HCT116 (cell line): Measurements from ENCODE around the gene CLIC4. TPM values are rescaled to one million over a fixed set of nuclear protein-coding genes. Genes with fewer than 3 reads are reported as not detected.

Experiments used
- ATAC-seq: fragments of 200-7000 bp; cut with Tn5 transposase; 2 replicates; pipeline ENCODE4 v1.9.1; 2020; ENCODE audit warnings: mild to moderate bottlenecking, moderate library complexity
- BruUV-seq: library from RNA; stranded (reverse); fragments of 400-500 nt; replicated peaks from 2 replicates; lab custom pipeline; 2021; lab: Mats Ljungman, UMichigan
- CTCF ChIA-PET: fragments of 300-600 bp; sonication (Branson Sonifier 250); formaldehyde crosslinking; loops from one replicate; lab custom pipeline; 2021; ENCODE audit warnings: antibody characterized with exemption; lab: Charles Lee
- POLR2A ChIA-PET: fragments of 300-600, 350-600 bp; sonication (Branson Sonifier 250); formaldehyde crosslinking; loops from one replicate; lab custom pipeline; 2021; ENCODE audit warnings: antibody characterized with exemption; lab: Charles Lee
- RAD21 ChIA-PET, 2 experiments: fragments of 300-600 bp; sonication (Branson Sonifier 250); formaldehyde crosslinking; loops; one replicate each; lab custom pipeline; 2023; ENCODE audit warnings: low total read pairs in 2 of 2; ENCODE audit not compliant: uncharacterized antibody in 2 of 2, unreplicated experiment in 2 of 2, low non-redundant PET in 1 of 2; lab: Charles Lee
- DNase-seq: peaks from one replicate; pipeline ENCODE4 v3.0.0-alpha.2; 2010; ENCODE audit warnings: low read depth, low spot score
- H2AFZ ChIP-seq: fragments of 200-600 bp; shearing (Covaris generic), sonication (generic); 2 replicates; pipeline ENCODE4 v1.6.1; 2017; ENCODE audit warnings: low read depth, mixed run types, mixed read lengths, antibody characterized with exemption, low read length; ENCODE audit not compliant: poor library complexity, severe bottlenecking
- H3K27ac ChIP-seq: 2 replicates; pipeline ENCODE4 v1.5.1; 2012; ENCODE audit warnings: low read depth, low read length
- H3K27me3 ChIP-seq: fragments of 200-600 bp; sonication (generic); 2 replicates; pipeline ENCODE4 v1.6.1; 2016; ENCODE audit warnings: mixed run types, low read length, mixed read lengths; ENCODE audit not compliant: insufficient read depth
- H3K36me3 ChIP-seq, 2 experiments: fragments of 200-500 bp in 1 of 2; fragments of 200-600 bp in 1 of 2; sonication (Bioruptor generic) in 1 of 2; sonication (generic) in 1 of 2; 2 replicates each; pipeline versions ENCODE4 v1.5.1 to v1.6.1; 2014 to 2016; ENCODE audit warnings: low read length in 2 of 2, inconsistent platforms in 1 of 2, mixed read lengths in 1 of 2, mixed run types in 1 of 2; ENCODE audit not compliant: insufficient read depth in 2 of 2, control insufficient read depth in 1 of 2
- H3K4me1 ChIP-seq, 2 experiments: fragments of 200-600 bp in 1 of 2; sonication (generic) in 1 of 2; 2 replicates each; pipeline versions ENCODE4 v1.5.1 to v1.6.1; 2012 to 2017; ENCODE audit warnings: low read length in 2 of 2, inconsistent platforms in 1 of 2, mild to moderate bottlenecking in 1 of 2, mixed read lengths in 1 of 2, mixed run types in 1 of 2, moderate library complexity in 1 of 2; ENCODE audit not compliant: insufficient read depth in 2 of 2, control insufficient read depth in 1 of 2
- H3K4me2 ChIP-seq: fragments of 200-600 bp; sonication (generic); 2 replicates; pipeline ENCODE4 v1.6.1; 2017; ENCODE audit warnings: mixed run types, low read length, mixed read lengths
- H3K4me3 ChIP-seq, 2 experiments: fragments of 200-600 bp in 1 of 2; sonication (generic) in 1 of 2; replicated peaks in 1 of 2; 2 replicates each; pipeline ENCODE4 v1.5.1; 2011 to 2016; ENCODE audit warnings: low read length in 2 of 2, control low read depth in 1 of 2, low read depth in 1 of 2, mild to moderate bottlenecking in 1 of 2, mixed read lengths in 1 of 2, mixed run types in 1 of 2
- H3K79me2 ChIP-seq: fragments of 200-600 bp; sonication (generic); 2 replicates; pipeline ENCODE4 v1.6.1; 2017; ENCODE audit warnings: mild to moderate bottlenecking, mixed run types, low read length, moderate library complexity, mixed read lengths; ENCODE audit not compliant: insufficient read depth
- H3K9ac ChIP-seq: fragments of 200-600 bp; sonication (generic); 2 replicates; pipeline ENCODE4 v1.6.1; 2016; ENCODE audit warnings: low read length, mixed read lengths
- H3K9me2 ChIP-seq: fragments of 200-600 bp; sonication (generic), shearing (Covaris generic); 2 replicates; pipeline ENCODE4 v1.6.1; 2017; ENCODE audit warnings: mixed run types, mild to moderate bottlenecking, moderate library complexity; ENCODE audit not compliant: insufficient read depth
- H3K9me3 ChIP-seq, 2 experiments: fragments of 200-500 bp in 1 of 2; fragments of 200-600 bp in 1 of 2; sonication (Bioruptor generic) in 1 of 2; sonication (generic) in 1 of 2; 2 replicates each; pipeline ENCODE4 v1.6.1; 2014 to 2017; ENCODE audit warnings: low read length in 2 of 2, mixed read lengths in 2 of 2, inconsistent platforms in 1 of 2, low read depth in 1 of 2, mild to moderate bottlenecking in 1 of 2, mixed run types in 1 of 2, moderate library complexity in 1 of 2; ENCODE audit not compliant: control insufficient read depth in 1 of 2, insufficient read depth in 1 of 2
- H4K20me1 ChIP-seq: fragments of 200-600 bp; sonication (generic), shearing (Covaris generic); 2 replicates; pipeline ENCODE4 v1.6.1; 2017; ENCODE audit warnings: mixed run types, mild to moderate bottlenecking, moderate library complexity; ENCODE audit not compliant: insufficient read depth
- ATF3 ChIP-seq: IDR thresholded peaks from 2 replicates; pipeline ENCODE4 v1.6.1; 2012
- CBX3 ChIP-seq: IDR thresholded peaks from 2 replicates; pipeline ENCODE4 v1.6.1; 2012; ENCODE audit warnings: low read depth
- CEBPB ChIP-seq: IDR thresholded peaks from 2 replicates; pipeline ENCODE4 v1.6.1; 2012; ENCODE audit warnings: low read depth
- CTCF ChIP-seq, 3 experiments: fragments of 200-600 bp in 1 of 3; sonication (generic) in 1 of 3; IDR thresholded peaks in 2 of 3; conservative IDR thresholded peaks in 1 of 3; 2 replicates each; pipeline ENCODE4 v1.5.1; 2012 to 2017; ENCODE audit warnings: low read depth in 2 of 3, low read length in 2 of 3, antibody characterized with exemption in 1 of 3, borderline replicate concordance in 1 of 3, control low read depth in 1 of 3, mild to moderate bottlenecking in 1 of 3, mixed read lengths in 1 of 3, mixed run types in 1 of 3, moderate library complexity in 1 of 3; ENCODE audit not compliant: insufficient read depth in 1 of 3
- EGR1 ChIP-seq: IDR thresholded peaks from 2 replicates; pipeline ENCODE4 v1.6.1; 2012; ENCODE audit warnings: low read depth
- ELF1 ChIP-seq: IDR thresholded peaks from 2 replicates; pipeline ENCODE4 v1.6.1; 2012; ENCODE audit warnings: low read depth, borderline replicate concordance
- EZH2 ChIP-seq: fragments of 200-600 bp; sonication (generic); IDR thresholded peaks from 2 replicates; pipeline ENCODE4 v1.6.1; 2017; ENCODE audit warnings: antibody characterized with exemption, mixed run types
- FOSL1 ChIP-seq: IDR thresholded peaks from 2 replicates; pipeline ENCODE4 v1.6.1; 2012; ENCODE audit warnings: low read depth
- POLR2A ChIP-seq: IDR thresholded peaks from 2 replicates; pipeline ENCODE4 v1.7.0; 2011; ENCODE audit warnings: borderline replicate concordance; ENCODE audit not compliant: insufficient read depth, insufficient read length; ENCODE audit errors: extremely low read depth
- POLR2AphosphoS5 ChIP-seq: IDR thresholded peaks from 2 replicates; pipeline ENCODE4 v1.6.1; 2011; ENCODE audit warnings: mild to moderate bottlenecking, low read depth, low read length, moderate library complexity
- RAD21 ChIP-seq: IDR thresholded peaks from 2 replicates; pipeline ENCODE4 v1.6.1; 2012; ENCODE audit warnings: low read depth, mild to moderate bottlenecking
- REST ChIP-seq: IDR thresholded peaks from 2 replicates; pipeline ENCODE4 v1.6.1; 2012; ENCODE audit warnings: low read depth
- SIN3A ChIP-seq: IDR thresholded peaks from 2 replicates; pipeline ENCODE4 v1.6.1; 2012; ENCODE audit warnings: low read depth
- SP1 ChIP-seq: IDR thresholded peaks from 2 replicates; pipeline ENCODE4 v1.6.1; 2012; ENCODE audit warnings: low read depth
- SRF ChIP-seq: IDR thresholded peaks from 2 replicates; pipeline ENCODE4 v1.6.1; 2012; ENCODE audit warnings: low read depth
- TCF7L2 ChIP-seq: IDR thresholded peaks from 2 replicates; pipeline ENCODE4 v1.7.0; 2011; ENCODE audit warnings: borderline replicate concordance, inconsistent platforms; ENCODE audit not compliant: insufficient read depth, insufficient read length; ENCODE audit errors: extremely low read depth
- ZBTB33 ChIP-seq: IDR thresholded peaks from 2 replicates; pipeline ENCODE4 v1.6.1; 2011; ENCODE audit warnings: mild to moderate bottlenecking, low read length, moderate library complexity; ENCODE audit not compliant: insufficient replicate concordance; ENCODE audit errors: extremely low read depth
- ZNF274 ChIP-seq: fragments of 200-500 bp; sonication (Bioruptor generic); IDR thresholded peaks from 2 replicates; pipeline ENCODE4 v1.6.1; 2014; ENCODE audit warnings: mild to moderate bottlenecking, low read depth, low read length, inconsistent platforms
- intact Hi-C: fragments of 100-400 bp; cut with micrococcal nuclease; formaldehyde crosslinking; loops from 2 replicates; pipeline ENCODE4 v1.10.0; 2022
- total RNA-seq: library from RNA; stranded (reverse); gene quantifications from one replicate; pipeline ENCODE4 v1.2.1, GENCODE V29; 2021; ENCODE audit not compliant: unreplicated experiment

Gene CLIC4
- total RNA-seq, 1 experiment from 2014 or later: 77.2 TPM

GRCh38 chr1:24874056-24874455, 128.8 kb downstream of the CLIC4 start:
- no peak overlapping the region for H3K9ac ChIP-seq
- no peaks in the 10 kb centered on the region for H3K9me3 ChIP-seq
- DNase-seq: no peak
- H3K4me3 ChIP-seq: no peak overlapping the region
- H3K4me2 ChIP-seq: no peak overlapping the region
- intact Hi-C loops: no loop called here
- RAD21 ChIA-PET: no interaction called here
- no peak overlapping the region for H2AFZ ChIP-seq
- no peaks in the 10 kb centered on the region for H4K20me1 ChIP-seq
- H3K9me2 ChIP-seq: no peaks in the 10 kb centered on the region
- H3K27ac ChIP-seq: no peak overlapping the region
- no peaks in the 10 kb centered on the region for H3K36me3 ChIP-seq
- no peak for TF ChIP-seq POLR2A
- no peak for TF ChIP-seq TCF7L2
- no peak for TF ChIP-seq CBX3
- no peak for TF ChIP-seq ZNF274
- TF ChIP-seq RAD21: no peak
- no peak for TF ChIP-seq CTCF (IDR thresholded peaks at IDR 0.05 in 2 of 3, conservative IDR thresholded peaks at IDR 0.05 in 1 of 3; ENCODE audit: borderline replicate concordance in 1 of 3, insufficient read depth in 1 of 3, low read depth in 2 of 3, low read length in 2 of 3)
- TF ChIP-seq SP1: no peak
- TF ChIP-seq FOSL1: no peak
- no peak for TF ChIP-seq ATF3
- no peak for TF ChIP-seq ELF1
- TF ChIP-seq POLR2AphosphoS5: no peak
- no peak for TF ChIP-seq EGR1
- no peak for TF ChIP-seq SRF
- TF ChIP-seq CEBPB: no peak
- no peak for TF ChIP-seq EZH2
- no peak for TF ChIP-seq ZBTB33
- TF ChIP-seq SIN3A: no peak
- TF ChIP-seq REST: no peak
- TF ChIP-seq, all 23 proteins: peak for 0
- ChIA-PET CTCF (interaction anchor here (0.7 to 1.4 kb wide), 2 partner anchors 24 to 112 kb away, joined by 3 to 5 read pairs; no protein-coding TSS in a partner anchor), POLR2A (no interaction called here)
- peaks cover 0 to 11% of the 10 kb centered on the region in 2 experiments; a peak in 3 of 4 replicates for H3K4me1 ChIP-seq
- BruUV-seq: no TSS peak
- ATAC-seq: no peak
- no peaks in the 10 kb centered on the region for H3K79me2 ChIP-seq
- H3K27me3 ChIP-seq: no peaks in the 10 kb centered on the region
